Measurements from ENCODE around the gene PDK4.

DNA sequence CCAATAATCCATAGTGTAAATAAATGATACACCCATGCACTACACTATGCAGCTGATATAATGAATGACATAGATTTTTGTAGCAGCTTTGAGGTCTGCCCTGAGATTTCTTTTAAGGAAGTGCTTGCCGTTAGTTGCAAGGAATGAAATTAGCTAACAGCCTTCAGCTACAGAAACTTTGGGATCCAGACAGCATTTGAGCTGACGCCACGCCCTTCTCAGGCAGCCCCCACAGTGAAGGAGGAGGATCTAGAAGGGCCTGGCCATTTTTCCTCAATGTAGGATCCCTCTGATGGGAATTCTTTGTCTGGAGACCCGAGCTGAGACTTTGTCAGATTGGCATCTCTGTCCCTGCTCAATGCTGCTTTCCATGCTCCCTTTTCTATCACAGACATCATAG lies 6.1 kb upstream of the PDK4 start:
- TF ChIP-seq, protein P1, sequence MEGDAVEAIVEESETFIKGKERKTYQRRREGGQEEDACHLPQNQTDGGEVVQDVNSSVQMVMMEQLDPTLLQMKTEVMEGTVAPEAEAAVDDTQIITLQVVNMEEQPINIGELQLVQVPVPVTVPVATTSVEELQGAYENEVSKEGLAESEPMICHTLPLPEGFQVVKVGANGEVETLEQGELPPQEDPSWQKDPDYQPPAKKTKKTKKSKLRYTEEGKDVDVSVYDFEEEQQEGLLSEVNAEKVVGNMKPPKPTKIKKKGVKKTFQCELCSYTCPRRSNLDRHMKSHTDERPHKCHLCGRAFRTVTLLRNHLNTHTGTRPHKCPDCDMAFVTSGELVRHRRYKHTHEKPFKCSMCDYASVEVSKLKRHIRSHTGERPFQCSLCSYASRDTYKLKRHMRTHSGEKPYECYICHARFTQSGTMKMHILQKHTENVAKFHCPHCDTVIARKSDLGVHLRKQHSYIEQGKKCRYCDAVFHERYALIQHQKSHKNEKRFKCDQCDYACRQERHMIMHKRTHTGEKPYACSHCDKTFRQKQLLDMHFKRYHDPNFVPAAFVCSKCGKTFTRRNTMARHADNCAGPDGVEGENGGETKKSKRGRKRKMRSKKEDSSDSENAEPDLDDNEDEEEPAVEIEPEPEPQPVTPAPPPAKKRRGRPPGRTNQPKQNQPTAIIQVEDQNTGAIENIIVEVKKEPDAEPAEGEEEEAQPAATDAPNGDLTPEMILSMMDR (conservative IDR thresholded peaks at IDR 0.05 in 1 of 2, IDR thresholded peaks at IDR 0.05 in 1 of 2; ENCODE audit: low read depth in 1 of 2, low read length in 2 of 2), result no peak
- no peak for TF ChIP-seq EZH2 (IDR thresholded peaks at IDR 0.05; ENCODE audit: low read length, missing control alignments)

Data from fibroblast of lung (primary cell).